Measurements from ENCODE around the gene GPX2.

GPX2 gene

DNA sequence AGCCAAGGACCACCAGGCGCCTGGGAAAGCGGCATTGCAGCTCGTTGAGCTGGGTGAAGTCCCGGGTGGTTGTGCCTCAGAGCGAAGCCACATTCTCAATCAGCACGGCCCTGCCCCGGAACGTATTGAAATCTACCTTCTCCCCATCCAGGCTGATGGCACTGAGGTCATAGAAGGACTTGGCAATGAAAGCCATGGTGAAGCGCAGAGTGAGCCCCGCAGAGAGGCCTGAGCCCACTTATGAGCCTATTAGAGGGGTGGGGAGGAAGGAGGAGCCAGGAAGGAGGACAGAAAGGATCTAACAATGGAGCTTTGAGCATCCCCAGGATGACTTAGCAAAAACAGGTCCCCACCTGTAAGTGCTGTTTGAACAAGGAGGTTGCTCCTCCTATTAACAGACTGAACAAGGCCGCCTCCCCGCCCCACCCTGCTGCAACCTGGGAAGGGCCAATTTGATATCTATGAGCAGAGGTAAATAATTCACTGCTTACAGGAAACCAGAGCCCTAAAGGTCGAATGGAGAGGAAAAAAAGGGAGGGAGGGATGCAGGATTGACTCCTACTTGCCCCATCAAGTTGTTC lies at the start of gene GPX2:
Gene GPX2, minus strand, starts transcription at position 215 of the 581 bp plus-strand sequence. Its CDS starts 19 bp downstream, at position 196.
- H3K4me3 ChIP-seq (ENCODE audit: low read length), result peak within 1 kb of the TSS; percentile 69
- no peaks in the 10 kb centered on the region for H3K9me3 ChIP-seq (ENCODE audit: control insufficient read depth, low read length)
- H3K9ac ChIP-seq (ENCODE audit: low read length), result peak within 1 kb of the TSS; percentile 78
- H3K27me3 ChIP-seq (ENCODE audit: control insufficient read depth, insufficient read depth, low read length), result no peaks in the 10 kb centered on the region
- peaks cover 44% of the 10 kb centered on the region for H3K4me1 ChIP-seq (ENCODE audit: control insufficient read depth, insufficient read depth, low read length)
- peaks cover 9% of the 10 kb centered on the region for H3K36me3 ChIP-seq (ENCODE audit: control insufficient read depth, insufficient read depth, low read length)

DNA sequence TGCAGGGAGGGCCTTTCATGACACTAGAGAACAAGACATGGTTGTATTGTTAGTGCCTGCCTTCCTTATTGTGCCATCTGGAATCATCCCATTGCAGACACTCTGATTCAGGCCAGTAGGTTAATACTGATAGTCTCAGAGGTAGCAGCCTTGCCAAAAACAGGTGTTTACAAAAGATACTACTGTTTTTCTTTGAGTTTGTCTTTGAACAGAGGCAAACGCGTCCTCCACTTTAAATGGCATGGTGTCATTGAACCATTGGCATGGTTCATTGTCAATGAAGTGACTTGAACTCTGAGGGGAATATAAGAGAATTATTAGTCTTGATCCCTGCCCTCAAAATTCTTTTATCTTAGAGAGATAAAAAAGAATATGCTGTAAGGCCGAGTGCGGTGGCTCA lies 48.4 kb upstream of the GPX2 start:
- no peaks in the 10 kb centered on the region for H3K27me3 ChIP-seq (ENCODE audit: control insufficient read depth, insufficient read depth, low read length)
- peaks cover 10% of the 10 kb centered on the region for H3K4me1 ChIP-seq (ENCODE audit: control insufficient read depth, insufficient read depth, low read length)

DNA sequence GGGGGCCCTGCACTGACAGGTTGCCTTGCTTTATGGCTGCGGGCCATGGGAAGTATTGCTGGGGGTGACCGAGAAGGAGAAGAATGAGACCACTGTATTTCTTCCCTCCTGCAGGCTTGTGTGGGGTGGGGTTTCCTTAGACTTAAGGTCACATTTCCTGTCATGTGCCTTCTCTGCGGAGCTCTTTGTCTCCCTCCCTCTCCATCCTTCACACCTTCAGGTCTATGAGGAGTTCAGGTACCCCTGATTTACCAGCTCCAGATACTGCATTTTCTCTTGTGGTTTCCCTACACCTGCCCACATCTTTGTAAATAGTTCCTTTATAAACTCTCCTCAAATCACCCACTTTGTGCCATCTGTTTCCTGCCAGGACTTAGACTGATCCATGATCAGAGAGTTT lies 47.8 kb upstream of the GPX2 start:
- no peak overlapping the region for H3K4me3 ChIP-seq (ENCODE audit: low read length)
- H3K4me1 ChIP-seq (ENCODE audit: control insufficient read depth, insufficient read depth, low read length), result peaks cover 10% of the 10 kb centered on the region
- no peaks in the 10 kb centered on the region for H3K27me3 ChIP-seq (ENCODE audit: control insufficient read depth, insufficient read depth, low read length)
- no peaks in the 10 kb centered on the region for H3K36me3 ChIP-seq (ENCODE audit: control insufficient read depth, insufficient read depth, low read length)
- no peak overlapping the region for H3K9ac ChIP-seq (ENCODE audit: low read length)
- H3K9me3 ChIP-seq (ENCODE audit: control insufficient read depth, low read length), result no peaks in the 10 kb centered on the region

More for the DNA sequence above, 48.4 kb upstream of the GPX2 start:
- Histone ChIP-seq H3K36me3 (ENCODE audit: control insufficient read depth, insufficient read depth, low read length) (no peaks in the 10 kb centered on the region), H3K9ac (ENCODE audit: low read length) (no peak overlapping the region), H3K9me3 (ENCODE audit: control insufficient read depth, low read length) (no peaks in the 10 kb centered on the region), H3K4me3 (ENCODE audit: low read length) (no peak overlapping the region)

DNA sequence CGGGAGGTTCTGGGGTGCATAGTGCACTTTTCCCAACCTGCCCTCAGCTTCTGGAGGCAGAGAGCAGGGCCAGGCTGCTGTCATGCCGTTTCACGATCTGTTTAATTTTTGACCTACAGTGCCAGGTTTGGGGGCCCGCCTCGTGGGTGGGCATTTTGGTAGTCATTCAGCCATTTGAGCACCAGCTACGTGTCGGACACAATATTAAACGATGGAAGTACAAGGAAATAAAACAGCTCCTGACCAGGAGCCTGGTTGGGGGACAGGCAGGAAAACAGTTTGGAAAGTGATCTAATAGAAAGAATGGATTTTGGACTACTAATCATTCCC lies 44.9 kb upstream of the GPX2 start:
- peaks cover 10% of the 10 kb centered on the region for H3K4me1 ChIP-seq (ENCODE audit: control insufficient read depth, insufficient read depth, low read length)
- peak overlapping the region; percentile 62 for H3K4me3 ChIP-seq (ENCODE audit: low read length)
- peak overlapping the region; percentile 88 for H3K9ac ChIP-seq (ENCODE audit: low read length)
- H3K27me3 ChIP-seq (ENCODE audit: control insufficient read depth, insufficient read depth, low read length), result no peaks in the 10 kb centered on the region
- H3K9me3 ChIP-seq (ENCODE audit: control insufficient read depth, low read length), result no peaks in the 10 kb centered on the region
- H3K36me3 ChIP-seq (ENCODE audit: control insufficient read depth, insufficient read depth, low read length), result no peaks in the 10 kb centered on the region

DNA sequence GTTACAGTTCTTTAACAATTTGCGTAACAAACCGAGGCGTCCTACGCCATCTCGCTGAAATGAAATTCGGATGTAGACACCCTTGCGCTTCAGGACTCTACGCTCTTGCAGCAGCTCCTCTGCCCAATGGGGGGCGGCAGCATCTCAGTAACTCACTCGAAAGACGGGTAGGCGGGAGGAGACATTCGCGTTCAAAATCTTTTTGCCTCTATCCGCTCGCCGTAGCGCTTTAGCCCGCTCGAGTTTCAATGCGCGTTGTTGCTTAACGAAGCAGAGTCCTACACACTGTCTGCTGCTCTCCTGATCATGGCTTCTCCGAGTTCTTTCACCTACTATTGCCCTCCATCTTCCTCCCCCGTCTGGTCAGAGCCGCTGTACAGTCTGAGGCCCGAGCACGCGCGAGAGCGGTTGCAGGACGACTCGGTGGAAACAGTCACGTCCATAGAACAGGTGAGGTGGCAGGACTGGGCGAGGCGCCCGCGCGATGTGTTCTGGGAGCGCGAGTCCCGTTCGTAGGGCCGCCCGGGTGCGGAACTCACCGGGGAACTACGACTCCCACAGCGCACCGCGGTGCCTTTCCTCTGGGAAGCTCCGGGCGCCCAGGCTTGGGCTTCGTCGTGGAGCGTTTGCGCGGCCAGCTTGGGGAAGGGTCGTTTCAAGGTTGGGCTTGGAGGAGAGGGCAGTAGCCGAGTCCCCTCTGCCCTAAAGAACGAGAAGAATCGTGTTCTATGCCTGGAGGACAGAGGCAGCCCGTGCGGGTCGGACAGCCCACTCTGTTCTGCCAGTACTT lies 44.3 kb upstream of the GPX2 start, which contains the start of gene FNTB:
Gene FNTB, plus strand, starts transcription at position 248 of the 790 bp plus-strand sequence. Its CDS starts 59 bp downstream, at position 307.
- Histone ChIP-seq H3K4me1 (ENCODE audit: control insufficient read depth, insufficient read depth, low read length) (peaks cover 10% of the 10 kb centered on the region), H3K36me3 (ENCODE audit: control insufficient read depth, insufficient read depth, low read length) (no peaks in the 10 kb centered on the region), H3K9me3 (ENCODE audit: control insufficient read depth, low read length) (no peaks in the 10 kb centered on the region), H3K9ac (ENCODE audit: low read length) (peak within 1 kb of the TSS; percentile 88), H3K27me3 (ENCODE audit: control insufficient read depth, insufficient read depth, low read length) (no peaks in the 10 kb centered on the region), H3K4me3 (ENCODE audit: low read length) (peak within 1 kb of the TSS; percentile 62)

DNA sequence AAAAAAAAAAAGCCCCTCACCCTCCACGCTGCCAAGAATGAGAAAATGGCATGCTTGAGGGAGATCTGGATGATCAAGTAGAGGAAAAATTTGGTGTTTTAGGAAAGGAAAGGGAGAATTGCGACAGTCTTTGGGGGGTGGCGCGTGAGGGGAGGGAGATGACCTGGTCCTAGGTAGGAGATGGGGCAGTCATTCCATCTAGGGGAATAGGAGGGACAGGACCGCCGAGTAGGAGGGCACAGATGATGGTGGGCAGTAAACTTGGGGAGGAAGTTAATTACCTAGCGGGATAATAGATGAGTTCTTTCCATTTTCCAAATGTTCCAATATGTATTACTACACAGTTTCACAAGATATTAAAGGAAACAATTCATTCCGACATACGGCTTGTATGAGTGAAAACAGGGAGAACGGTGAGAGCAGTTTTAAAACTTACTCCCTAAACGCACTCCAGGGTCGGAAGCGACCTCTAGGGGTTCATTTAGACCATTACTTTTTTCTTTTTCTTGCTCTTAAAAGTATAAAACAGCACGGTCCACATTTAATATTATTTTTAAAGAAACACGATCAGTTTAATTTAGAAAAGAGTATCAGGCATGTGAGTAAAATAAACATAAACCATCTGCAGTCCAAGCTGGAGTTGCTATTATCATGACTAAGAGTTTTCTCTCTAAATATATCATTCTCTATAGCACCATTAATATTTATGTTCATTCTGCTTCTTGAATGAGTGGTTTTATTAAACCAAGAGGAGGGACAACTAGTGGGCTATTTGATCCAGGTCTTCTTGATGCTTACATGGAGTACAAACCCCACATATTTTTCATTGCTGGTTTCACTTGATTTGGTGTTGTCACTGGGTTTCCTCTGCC lies 41.1 kb upstream of the GPX2 start:
- Histone ChIP-seq H3K9ac (ENCODE audit: low read length) (peak overlapping the region; percentile 17), H3K27me3 (ENCODE audit: control insufficient read depth, insufficient read depth, low read length) (no peaks in the 10 kb centered on the region), H3K4me1 (ENCODE audit: control insufficient read depth, insufficient read depth, low read length) (peaks cover 10% of the 10 kb centered on the region), H3K9me3 (ENCODE audit: control insufficient read depth, low read length) (no peaks in the 10 kb centered on the region), H3K4me3 (ENCODE audit: low read length) (no peak overlapping the region), H3K36me3 (ENCODE audit: control insufficient read depth, insufficient read depth, low read length) (no peaks in the 10 kb centered on the region)

DNA sequence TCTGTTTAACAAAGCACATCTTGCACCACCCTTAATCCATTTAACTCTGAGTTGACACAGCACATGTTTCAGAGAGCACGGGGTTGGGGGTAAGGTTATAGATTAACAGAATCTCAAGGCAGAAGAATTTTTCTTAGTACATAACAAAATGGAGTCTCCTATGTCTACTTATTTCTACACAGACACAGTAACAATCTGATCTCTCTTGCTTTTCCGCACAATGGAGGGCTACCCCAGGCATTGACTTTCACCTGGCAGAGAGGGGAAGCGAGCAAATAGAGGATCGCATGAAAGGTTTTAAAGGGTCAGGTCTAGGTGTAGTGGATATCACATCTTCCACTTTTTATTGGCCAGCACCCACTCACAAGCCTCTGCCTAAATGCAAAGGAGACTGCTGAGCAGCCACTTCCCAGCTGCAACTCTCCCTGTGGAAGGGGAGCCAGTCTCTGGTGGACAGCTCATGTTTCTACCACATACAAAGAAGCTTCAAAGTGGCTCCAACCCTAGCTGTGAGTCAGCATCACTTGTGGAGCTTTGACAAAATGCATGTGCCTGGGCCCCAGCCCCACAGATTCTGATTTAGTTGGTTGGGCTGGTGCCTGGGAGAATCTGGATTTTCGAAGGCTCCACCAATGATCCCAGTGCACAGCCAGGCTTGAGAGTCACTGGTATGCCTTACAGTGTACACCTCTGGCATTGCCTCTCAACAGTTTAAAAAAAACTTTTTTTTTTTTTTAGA lies 37.0 kb upstream of the GPX2 start:
- no peak overlapping the region for H3K9ac ChIP-seq (ENCODE audit: low read length)
- H3K36me3 ChIP-seq (ENCODE audit: control insufficient read depth, insufficient read depth, low read length), result no peaks in the 10 kb centered on the region
- H3K9me3 ChIP-seq (ENCODE audit: control insufficient read depth, low read length), result no peaks in the 10 kb centered on the region
- no peak overlapping the region for H3K4me3 ChIP-seq (ENCODE audit: low read length)
- H3K4me1 ChIP-seq (ENCODE audit: control insufficient read depth, insufficient read depth, low read length), result no peaks in the 10 kb centered on the region
- H3K27me3 ChIP-seq (ENCODE audit: control insufficient read depth, insufficient read depth, low read length), result no peaks in the 10 kb centered on the region

DNA sequence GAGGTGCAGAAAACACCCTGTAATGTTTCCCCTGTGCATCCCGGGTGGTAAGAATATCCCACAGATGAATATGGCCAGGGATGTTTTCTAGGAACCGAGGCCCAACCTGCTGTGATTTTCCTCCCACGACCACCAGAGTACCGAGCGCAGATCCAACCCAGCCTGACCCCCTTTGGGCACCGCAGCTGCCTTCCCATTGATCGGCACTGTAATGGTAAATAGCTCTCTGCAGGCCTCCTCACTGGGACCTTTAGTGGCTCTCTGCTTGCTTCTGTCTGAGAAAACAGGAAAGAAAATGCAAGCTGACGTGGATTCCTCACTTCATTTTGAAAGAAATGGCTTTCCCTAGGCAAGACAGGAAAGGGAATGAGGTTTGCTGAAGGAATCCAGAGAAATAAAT lies 32.0 kb upstream of the GPX2 start:
- no peak overlapping the region for H3K4me3 ChIP-seq (ENCODE audit: low read length)
- no peaks in the 10 kb centered on the region for H3K9me3 ChIP-seq (ENCODE audit: control insufficient read depth, low read length)
- peaks cover 9% of the 10 kb centered on the region for H3K27me3 ChIP-seq (ENCODE audit: control insufficient read depth, insufficient read depth, low read length)
- peaks cover 16% of the 10 kb centered on the region for H3K4me1 ChIP-seq (ENCODE audit: control insufficient read depth, insufficient read depth, low read length)
- no peak overlapping the region for H3K9ac ChIP-seq (ENCODE audit: low read length)
- no peaks in the 10 kb centered on the region for H3K36me3 ChIP-seq (ENCODE audit: control insufficient read depth, insufficient read depth, low read length)

DNA sequence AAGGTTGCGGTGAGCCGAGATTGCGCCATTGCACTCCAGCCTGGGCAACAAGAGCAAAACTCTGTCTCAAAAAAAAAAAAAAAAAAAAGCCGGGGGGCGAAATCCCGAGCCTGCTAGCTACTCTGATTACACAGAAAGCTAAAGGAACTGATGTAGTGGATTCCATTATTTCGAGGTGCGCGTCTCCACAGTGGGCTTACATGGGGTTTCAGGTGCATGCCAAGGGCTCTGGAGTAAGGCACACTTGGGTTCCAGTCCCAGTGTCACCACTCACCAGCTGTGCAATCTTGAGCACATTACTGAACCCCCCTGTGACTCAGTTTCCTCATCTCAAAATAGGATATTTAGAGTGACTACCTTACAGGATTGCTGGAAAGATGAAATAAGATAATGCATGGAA lies 31.3 kb upstream of the GPX2 start:
- Histone ChIP-seq H3K36me3 (ENCODE audit: control insufficient read depth, insufficient read depth, low read length) (no peaks in the 10 kb centered on the region), H3K27me3 (ENCODE audit: control insufficient read depth, insufficient read depth, low read length) (peaks cover 9% of the 10 kb centered on the region), H3K9ac (ENCODE audit: low read length) (no peak overlapping the region), H3K4me3 (ENCODE audit: low read length) (no peak overlapping the region), H3K9me3 (ENCODE audit: control insufficient read depth, low read length) (no peaks in the 10 kb centered on the region), H3K4me1 (ENCODE audit: control insufficient read depth, insufficient read depth, low read length) (peaks cover 16% of the 10 kb centered on the region)

DNA sequence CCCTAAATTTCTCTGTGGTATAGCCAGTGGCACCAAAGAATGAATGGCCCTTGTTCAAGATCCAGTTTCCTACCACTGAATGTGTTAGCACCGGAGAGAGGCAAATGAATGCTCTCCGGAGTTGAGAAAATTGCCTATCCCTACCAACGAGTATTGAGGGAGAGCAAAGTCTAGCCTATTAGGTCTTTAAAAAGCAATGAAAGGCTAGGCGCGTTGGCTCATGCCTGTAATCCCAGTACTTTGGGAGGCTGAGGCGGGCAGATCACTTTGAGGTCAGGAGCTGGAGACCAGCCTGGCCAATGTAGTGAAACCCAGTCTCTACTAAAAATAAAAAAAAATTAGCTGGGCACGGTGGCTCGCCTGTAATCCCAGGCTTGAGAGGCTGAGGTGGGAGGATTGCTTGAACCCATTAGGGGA lies 30.5 kb upstream of the GPX2 start:
- Histone ChIP-seq H3K4me3 (ENCODE audit: low read length) (no peak overlapping the region), H3K9me3 (ENCODE audit: control insufficient read depth, low read length) (no peaks in the 10 kb centered on the region), H3K9ac (ENCODE audit: low read length) (peak overlapping the region; percentile 70), H3K4me1 (ENCODE audit: control insufficient read depth, insufficient read depth, low read length) (peaks cover 16% of the 10 kb centered on the region), H3K36me3 (ENCODE audit: control insufficient read depth, insufficient read depth, low read length) (no peaks in the 10 kb centered on the region), H3K27me3 (ENCODE audit: control insufficient read depth, insufficient read depth, low read length) (peaks cover 9% of the 10 kb centered on the region)

DNA sequence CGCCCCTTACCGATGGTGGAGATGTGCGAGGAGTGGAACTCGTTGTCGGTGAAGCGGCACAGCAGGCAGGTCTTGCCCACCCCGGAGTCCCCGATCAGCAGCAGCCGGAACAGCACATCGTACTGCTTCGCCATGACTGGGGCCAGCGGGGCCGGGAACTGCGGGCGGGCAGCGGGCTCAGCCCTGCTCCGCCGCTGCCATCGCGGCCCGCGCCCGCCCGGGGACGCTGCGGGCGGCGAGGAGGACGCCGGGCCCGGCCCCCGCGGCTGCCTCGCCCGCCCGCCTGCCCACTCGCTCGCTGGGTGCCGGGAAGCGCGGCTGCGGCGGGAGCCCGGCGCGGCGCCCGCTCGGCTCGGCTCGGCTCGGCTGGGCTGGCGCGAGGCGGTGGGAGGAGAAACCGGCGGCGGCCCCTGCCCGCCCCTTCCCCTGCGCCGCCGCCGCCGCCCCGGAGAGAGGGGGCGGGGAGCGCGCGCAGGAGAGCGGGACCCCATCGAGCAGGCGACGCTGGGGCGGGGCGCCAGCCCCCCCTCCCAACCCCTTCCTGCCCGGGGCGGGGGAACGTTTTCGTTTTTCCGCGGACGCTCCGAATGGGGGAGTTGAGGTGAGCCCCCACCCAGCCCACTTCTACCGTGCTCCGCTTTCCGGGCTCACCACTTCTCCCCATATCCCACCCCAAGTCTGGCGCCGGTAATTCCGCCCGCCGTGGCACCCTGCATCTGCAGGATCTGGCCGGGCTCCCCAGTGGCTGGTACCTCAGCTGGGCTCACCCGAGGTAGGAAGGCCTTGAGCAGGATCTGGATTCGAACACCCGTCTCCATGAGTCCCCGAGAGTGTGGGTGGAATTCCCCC lies 29.6 kb upstream of the GPX2 start, which contains the start of gene RAB15:
Gene RAB15, minus strand, starts transcription at position 394 of the 849 bp plus-strand sequence. Its CDS starts 260 bp downstream, at position 134.
- H3K4me1 ChIP-seq (ENCODE audit: control insufficient read depth, insufficient read depth, low read length), result peaks cover 23% of the 10 kb centered on the region

More for the DNA sequence above, 29.6 kb upstream of the GPX2 start, which contains the start of gene RAB15:
- H3K4me3 ChIP-seq (ENCODE audit: low read length), result peak within 1 kb of the TSS; percentile 46
- H3K9me3 ChIP-seq (ENCODE audit: control insufficient read depth, low read length), result no peaks in the 10 kb centered on the region
- peaks cover 9% of the 10 kb centered on the region for H3K27me3 ChIP-seq (ENCODE audit: control insufficient read depth, insufficient read depth, low read length)
- H3K9ac ChIP-seq (ENCODE audit: low read length), result peak within 1 kb of the TSS; percentile 72
- H3K36me3 ChIP-seq (ENCODE audit: control insufficient read depth, insufficient read depth, low read length), result no peaks in the 10 kb centered on the region

Data from mucosa of stomach (tissue), 1 donor.